Measurements from ENCODE around the gene GPATCH8. TPM values are rescaled to one million over a fixed set of nuclear protein-coding genes. Genes with fewer than 3 reads are reported as not detected.
"Not testable (repeated sequence)": the region's sequence is repeated elsewhere in the genome, so short reads cannot be mapped to it uniquely, and the experiment has no call there.

GPATCH8 gene
- total RNA-seq, 1 donor from 2014 or later, result 25.1 TPM

- H3K4me3 ChIP-seq (ENCODE audit: low read length in 3 of 3), result no peak overlapping the region
- H3K9ac ChIP-seq (ENCODE audit: low read depth in 1 of 3, low read length in 3 of 3), result no peak overlapping the region
These were observed 38.8 kb upstream of the GPATCH8 start for GRCh38 chr17:44541884-44542581.

DNA sequence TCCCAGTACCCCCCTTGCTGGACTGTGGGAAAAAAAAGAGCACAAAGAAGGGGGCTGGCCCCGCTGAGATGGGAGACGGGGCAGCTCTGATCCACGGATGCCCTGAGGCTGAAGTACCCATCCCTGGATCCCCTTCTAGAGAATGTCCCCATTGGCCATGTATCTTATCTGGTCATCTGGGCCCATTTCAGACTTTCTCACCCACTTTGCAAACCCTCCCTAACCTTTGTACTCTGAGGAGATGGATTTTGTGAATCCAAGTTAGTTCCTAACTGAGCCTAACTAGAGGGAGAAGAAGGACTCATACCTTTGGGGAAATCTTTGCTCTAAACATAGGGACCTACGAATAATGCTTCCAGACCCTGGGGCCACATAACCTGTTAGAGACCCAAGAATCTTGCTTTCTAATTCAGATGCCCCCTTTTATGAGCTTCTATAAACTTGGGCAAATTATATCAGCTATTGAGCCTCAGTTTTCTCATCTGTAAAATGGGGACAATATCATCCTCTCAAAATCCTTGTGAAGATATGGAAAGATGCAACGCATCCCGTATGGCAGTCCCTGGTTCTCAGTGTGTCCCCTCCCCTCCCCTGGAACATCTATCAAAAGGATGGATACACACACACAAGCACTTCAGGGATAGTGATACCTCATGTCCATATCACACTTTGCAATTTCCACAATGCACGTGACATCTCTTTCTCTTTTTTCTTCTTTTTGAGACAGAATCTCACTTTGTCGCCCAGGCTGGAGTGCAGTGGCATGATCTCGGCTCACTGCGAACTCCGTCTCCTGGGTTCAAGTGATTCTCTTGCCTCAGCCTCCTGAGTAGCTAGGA lies 37.3 kb upstream of the GPATCH8 start:
- no peak overlapping the region for H3K4me3 ChIP-seq (ENCODE audit: low read length in 3 of 3)
- H3K9ac ChIP-seq (ENCODE audit: low read depth in 1 of 3, low read length in 3 of 3), result no peak overlapping the region
- no peaks in the 10 kb centered on the region for H3K36me3 ChIP-seq (ENCODE audit: control insufficient read depth in 3 of 3, insufficient read depth in 3 of 3, low read length in 3 of 3)
- H3K27ac ChIP-seq (ENCODE audit: low read depth, low read length), result no peak overlapping the region
- H3K27me3 ChIP-seq (ENCODE audit: control insufficient read depth in 3 of 3, insufficient read depth in 3 of 3, low read length in 3 of 3), result peaks cover 14 to 38% (median 34%) of the 10 kb centered on the region in 3 donors
- no peaks in the 10 kb centered on the region for H3K9me3 ChIP-seq (ENCODE audit: control insufficient read depth in 3 of 3, low read length in 3 of 3)
- H3K4me1 ChIP-seq (ENCODE audit: control insufficient read depth in 3 of 3, insufficient read depth in 3 of 3, low read length in 3 of 3), result no peaks in the 10 kb centered on the region

More at GRCh38 chr17:44541884-44542581, 38.8 kb upstream of the GPATCH8 start:
- Histone ChIP-seq H3K27me3 (ENCODE audit: control insufficient read depth in 3 of 3, insufficient read depth in 3 of 3, low read length in 3 of 3) (peaks cover 14 to 43% (median 34%) of the 10 kb centered on the region in 3 donors), H3K27ac (ENCODE audit: low read depth, low read length) (no peak overlapping the region), H3K4me1 (ENCODE audit: control insufficient read depth in 3 of 3, insufficient read depth in 3 of 3, low read length in 3 of 3) (no peaks in the 10 kb centered on the region), H3K9me3 (ENCODE audit: control insufficient read depth in 3 of 3, low read length in 3 of 3) (no peaks in the 10 kb centered on the region), H3K36me3 (ENCODE audit: control insufficient read depth in 3 of 3, insufficient read depth in 3 of 3, low read length in 3 of 3) (no peaks in the 10 kb centered on the region)

DNA sequence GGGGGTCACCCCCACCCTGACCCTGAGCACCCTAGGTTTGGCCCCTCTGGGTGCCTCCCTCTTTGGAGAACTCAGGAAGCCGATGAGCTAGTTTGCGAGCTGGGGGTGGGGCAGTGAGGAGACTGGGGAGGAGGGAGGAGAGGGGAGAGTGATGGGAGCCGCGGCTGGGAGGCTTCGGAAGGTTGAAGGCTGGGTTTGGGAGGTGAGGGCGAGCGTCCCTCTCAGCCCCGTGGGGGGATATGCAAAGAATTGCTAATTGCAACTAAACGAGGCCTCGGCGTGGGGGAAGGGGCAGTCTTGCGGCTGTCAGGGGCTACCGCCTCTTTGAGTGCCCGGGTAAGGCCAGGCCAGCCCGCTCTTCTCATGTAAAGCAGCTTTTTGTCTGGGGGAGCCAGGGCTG lies 36.5 kb upstream of the GPATCH8 start:
- Histone ChIP-seq H3K9ac (ENCODE audit: low read depth in 1 of 3, low read length in 3 of 3) (no peak overlapping the region), H3K4me1 (ENCODE audit: control insufficient read depth in 3 of 3, insufficient read depth in 3 of 3, low read length in 3 of 3) (no peaks in the 10 kb centered on the region), H3K4me3 (ENCODE audit: low read length in 3 of 3) (no peak overlapping the region), H3K27me3 (ENCODE audit: control insufficient read depth in 3 of 3, insufficient read depth in 3 of 3, low read length in 3 of 3) (peaks cover 14 to 37% (median 34%) of the 10 kb centered on the region in 3 donors), H3K27ac (ENCODE audit: low read depth, low read length) (no peak overlapping the region), H3K9me3 (ENCODE audit: control insufficient read depth in 3 of 3, low read length in 3 of 3) (no peaks in the 10 kb centered on the region), H3K36me3 (ENCODE audit: control insufficient read depth in 3 of 3, insufficient read depth in 3 of 3, low read length in 3 of 3) (no peaks in the 10 kb centered on the region)

DNA sequence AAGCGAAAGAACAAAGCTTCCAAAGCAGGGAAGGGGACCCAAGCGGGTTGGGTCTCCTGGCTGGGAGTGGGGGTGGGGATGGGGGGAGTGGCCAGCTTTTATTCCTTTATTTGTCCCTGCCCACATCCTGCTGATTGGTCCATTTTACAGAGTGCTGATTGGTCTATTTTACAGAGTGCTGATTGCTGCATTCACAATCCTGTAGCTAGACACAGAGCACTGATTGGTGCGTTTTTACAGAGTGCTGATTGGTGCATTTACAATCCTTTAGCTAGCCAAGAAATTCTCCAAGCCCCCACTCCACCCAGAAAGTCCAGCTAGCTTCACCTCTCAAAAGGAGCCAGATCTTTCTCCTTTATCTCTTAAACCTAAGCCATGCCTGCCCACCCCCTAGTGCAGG lies 34.7 kb upstream of the GPATCH8 start:
- H3K36me3 ChIP-seq (ENCODE audit: control insufficient read depth in 3 of 3, insufficient read depth in 3 of 3, low read length in 3 of 3); H3K9me3 ChIP-seq (ENCODE audit: control insufficient read depth in 3 of 3, low read length in 3 of 3); H3K9ac ChIP-seq (ENCODE audit: low read depth in 1 of 3, low read length in 3 of 3); H3K4me1 ChIP-seq (ENCODE audit: control insufficient read depth in 3 of 3, insufficient read depth in 3 of 3, low read length in 3 of 3); H3K27ac ChIP-seq (ENCODE audit: low read depth, low read length); H3K4me3 ChIP-seq (ENCODE audit: low read length in 3 of 3): not testable (repeated sequence)
- H3K27me3 ChIP-seq (ENCODE audit: control insufficient read depth in 3 of 3, insufficient read depth in 3 of 3, low read length in 3 of 3), result peaks cover 9 to 30% (median 26%) of the 10 kb centered on the region in 3 donors

GRCh38 chr17:44536090-44536953 lies 33.1 kb upstream of the GPATCH8 start:
- H3K9me3 ChIP-seq (ENCODE audit: control insufficient read depth in 3 of 3, low read length in 3 of 3), result no peaks in the 10 kb centered on the region
- no peak overlapping the region for H3K4me3 ChIP-seq (ENCODE audit: low read length in 3 of 3)
- H3K27ac ChIP-seq (ENCODE audit: low read depth, low read length), result peak overlapping the region; percentile 25
- H3K4me1 ChIP-seq (ENCODE audit: control insufficient read depth in 3 of 3, insufficient read depth in 3 of 3, low read length in 3 of 3), result peaks cover 0 to 2% (median 2%) of the 10 kb centered on the region in 3 donors
- H3K36me3 ChIP-seq (ENCODE audit: control insufficient read depth in 3 of 3, insufficient read depth in 3 of 3, low read length in 3 of 3), result no peaks in the 10 kb centered on the region
- peaks cover 2 to 21% (median 13%) of the 10 kb centered on the region in 3 donors for H3K27me3 ChIP-seq (ENCODE audit: control insufficient read depth in 3 of 3, insufficient read depth in 3 of 3, low read length in 3 of 3)
- no peak overlapping the region for H3K9ac ChIP-seq (ENCODE audit: low read depth in 1 of 3, low read length in 3 of 3)

DNA sequence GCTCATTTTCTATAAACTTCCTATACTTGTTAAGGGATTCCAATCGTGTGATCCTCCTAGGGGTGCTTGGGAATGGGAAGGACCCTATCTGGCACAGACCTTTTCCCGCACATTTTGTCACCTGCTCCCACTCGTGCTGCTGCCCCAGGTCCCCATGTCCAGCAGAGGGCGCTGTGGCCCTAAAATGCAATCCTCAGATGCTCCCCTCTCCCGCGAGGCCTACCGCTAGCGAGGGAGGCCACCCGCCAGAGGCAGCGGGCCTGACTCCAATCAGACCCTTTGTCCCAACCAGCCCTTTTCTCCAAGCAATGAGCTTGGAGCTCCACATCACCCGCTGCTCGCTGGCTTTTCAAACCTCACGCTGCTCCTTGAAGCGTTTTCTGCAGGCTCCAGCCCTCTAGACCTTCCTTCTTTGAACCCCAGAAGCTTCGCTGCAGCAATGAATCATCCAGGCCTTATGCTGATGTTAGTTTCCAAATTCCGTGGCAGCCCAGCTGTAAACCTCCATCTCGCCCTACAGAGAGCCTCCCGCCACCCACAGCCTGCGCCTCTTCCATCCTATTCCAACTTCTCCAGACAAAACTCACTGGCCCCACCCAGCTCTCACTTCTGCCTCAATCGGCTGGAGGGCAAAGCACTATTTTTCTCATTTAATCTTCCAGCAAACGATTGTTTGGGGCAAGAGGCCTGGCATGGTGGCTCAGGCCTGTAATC lies 30.5 kb upstream of the GPATCH8 start:
- peak overlapping the region in 1 of 3 donors; percentile 60 for H3K9ac ChIP-seq (ENCODE audit: low read depth in 1 of 3, low read length in 3 of 3)
- H3K4me1 ChIP-seq (ENCODE audit: control insufficient read depth in 3 of 3, insufficient read depth in 3 of 3, low read length in 3 of 3), result peaks cover 0 to 2% (median 2%) of the 10 kb centered on the region in 3 donors
- peak overlapping the region in 1 of 3 donors; percentile 17 for H3K4me3 ChIP-seq (ENCODE audit: low read length in 3 of 3)
- no peaks in the 10 kb centered on the region for H3K9me3 ChIP-seq (ENCODE audit: control insufficient read depth in 3 of 3, low read length in 3 of 3)
- H3K27ac ChIP-seq (ENCODE audit: low read depth, low read length), result no peak overlapping the region
- peaks cover 0 to 5% (median 3%) of the 10 kb centered on the region in 3 donors for H3K27me3 ChIP-seq (ENCODE audit: control insufficient read depth in 3 of 3, insufficient read depth in 3 of 3, low read length in 3 of 3)
- H3K36me3 ChIP-seq (ENCODE audit: control insufficient read depth in 3 of 3, insufficient read depth in 3 of 3, low read length in 3 of 3), result no peaks in the 10 kb centered on the region

DNA sequence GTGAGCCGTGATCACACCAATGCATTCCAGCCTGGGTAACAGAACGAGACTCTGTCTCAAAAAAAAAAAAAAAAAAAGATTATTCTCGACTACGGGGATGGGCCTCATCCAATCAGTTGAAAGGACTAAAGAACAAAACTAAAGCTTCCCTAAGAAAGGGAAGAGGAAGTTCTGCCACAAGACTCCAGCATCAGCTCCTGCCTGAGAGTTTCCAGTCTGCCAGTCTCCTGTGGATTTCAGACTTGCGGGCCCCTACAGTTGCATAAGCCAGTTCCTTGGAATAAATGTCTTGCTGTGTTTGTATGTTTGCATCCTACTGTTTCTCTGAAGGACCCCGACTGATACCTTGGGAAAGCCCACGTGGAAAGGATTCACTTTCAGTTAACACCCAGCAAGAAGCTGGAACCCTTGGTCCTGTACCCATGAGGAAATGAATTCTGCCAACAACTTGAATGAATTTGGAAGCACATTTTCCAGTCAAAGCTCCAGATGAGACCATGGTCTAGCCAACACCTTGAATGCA lies 27.8 kb upstream of the GPATCH8 start:
- peaks cover 0 to 3% (median 0%) of the 10 kb centered on the region in 3 donors for H3K27me3 ChIP-seq (ENCODE audit: control insufficient read depth in 3 of 3, insufficient read depth in 3 of 3, low read length in 3 of 3)
- H3K9me3 ChIP-seq (ENCODE audit: control insufficient read depth in 3 of 3, low read length in 3 of 3), result no peaks in the 10 kb centered on the region
- H3K4me3 ChIP-seq (ENCODE audit: low read length in 3 of 3), result no peak overlapping the region
- no peak overlapping the region for H3K27ac ChIP-seq (ENCODE audit: low read depth, low read length)
- no peak overlapping the region for H3K9ac ChIP-seq (ENCODE audit: low read depth in 1 of 3, low read length in 3 of 3)
- peaks cover 0 to 2% (median 2%) of the 10 kb centered on the region in 3 donors for H3K4me1 ChIP-seq (ENCODE audit: control insufficient read depth in 3 of 3, insufficient read depth in 3 of 3, low read length in 3 of 3)
- no peaks in the 10 kb centered on the region for H3K36me3 ChIP-seq (ENCODE audit: control insufficient read depth in 3 of 3, insufficient read depth in 3 of 3, low read length in 3 of 3)

DNA sequence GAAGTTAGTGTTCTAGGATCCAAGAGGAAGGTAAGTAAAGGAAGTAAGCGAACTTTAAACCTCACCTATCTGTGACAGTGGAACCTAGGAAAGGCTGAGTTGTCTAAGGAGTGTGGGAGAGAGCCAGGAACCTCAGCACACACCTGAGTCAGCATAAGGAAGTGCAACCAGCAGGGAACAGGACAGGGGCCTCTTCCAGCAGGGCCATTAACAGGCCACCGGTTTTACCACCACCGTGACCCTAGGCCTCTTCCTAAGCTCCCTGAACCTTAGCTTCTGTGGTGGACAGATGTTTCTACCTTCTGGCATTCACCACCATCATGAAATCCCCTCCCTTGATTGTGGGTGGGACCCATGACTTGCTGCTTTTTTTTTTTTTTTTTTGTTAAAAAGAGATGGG lies 26.7 kb upstream of the GPATCH8 start:
- peaks cover 0 to 2% (median 2%) of the 10 kb centered on the region in 3 donors for H3K4me1 ChIP-seq (ENCODE audit: control insufficient read depth in 3 of 3, insufficient read depth in 3 of 3, low read length in 3 of 3)

DNA sequence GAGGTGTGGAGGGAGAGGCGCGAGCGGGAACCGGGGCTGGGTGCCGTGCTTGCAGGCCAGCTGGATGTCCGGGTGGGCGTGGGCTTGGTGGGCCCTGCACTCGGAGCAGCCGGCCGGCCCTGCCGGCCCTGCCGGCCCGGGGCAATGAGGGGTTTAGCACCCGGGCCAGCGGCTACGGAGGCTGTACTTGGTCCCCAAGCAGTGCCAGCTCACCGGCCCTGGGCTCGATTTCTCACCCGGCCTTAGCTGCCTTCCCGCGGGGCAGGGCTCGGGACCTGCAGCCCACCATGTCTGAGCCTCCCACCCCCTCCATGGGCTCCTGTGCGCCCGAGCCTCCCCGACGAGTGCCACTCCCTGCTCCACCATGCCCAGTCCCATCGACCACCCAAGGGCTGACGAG lies 24.7 kb upstream of the GPATCH8 start:
- H3K27me3 ChIP-seq (ENCODE audit: control insufficient read depth in 3 of 3, insufficient read depth in 3 of 3, low read length in 3 of 3), result peaks cover 0 to 3% (median 0%) of the 10 kb centered on the region in 3 donors
- no peak overlapping the region for H3K4me3 ChIP-seq (ENCODE audit: low read length in 3 of 3)
- H3K27ac ChIP-seq (ENCODE audit: low read depth, low read length), result no peak overlapping the region
- no peak overlapping the region for H3K9ac ChIP-seq (ENCODE audit: low read depth in 1 of 3, low read length in 3 of 3)
- H3K4me1 ChIP-seq (ENCODE audit: control insufficient read depth in 3 of 3, insufficient read depth in 3 of 3, low read length in 3 of 3), result peaks cover 0 to 3% (median 0%) of the 10 kb centered on the region in 3 donors
- H3K36me3 ChIP-seq (ENCODE audit: control insufficient read depth in 3 of 3, insufficient read depth in 3 of 3, low read length in 3 of 3), result no peaks in the 10 kb centered on the region
- no peaks in the 10 kb centered on the region for H3K9me3 ChIP-seq (ENCODE audit: control insufficient read depth in 3 of 3, low read length in 3 of 3)

More for the DNA sequence above, 26.7 kb upstream of the GPATCH8 start:
- H3K4me3 ChIP-seq (ENCODE audit: low read length in 3 of 3), result no peak overlapping the region
- no peak overlapping the region for H3K9ac ChIP-seq (ENCODE audit: low read depth in 1 of 3, low read length in 3 of 3)
- no peaks in the 10 kb centered on the region for H3K36me3 ChIP-seq (ENCODE audit: control insufficient read depth in 3 of 3, insufficient read depth in 3 of 3, low read length in 3 of 3)
- peaks cover 0 to 3% (median 0%) of the 10 kb centered on the region in 3 donors for H3K27me3 ChIP-seq (ENCODE audit: control insufficient read depth in 3 of 3, insufficient read depth in 3 of 3, low read length in 3 of 3)
- no peaks in the 10 kb centered on the region for H3K9me3 ChIP-seq (ENCODE audit: control insufficient read depth in 3 of 3, low read length in 3 of 3)
- no peak overlapping the region for H3K27ac ChIP-seq (ENCODE audit: low read depth, low read length)

Data from skeletal muscle tissue (tissue), 4 donors.